Natural killer cell (primary cell): ENCODE measurements around the gene ANTXRL. TPM values are rescaled to one million over a fixed set of nuclear protein-coding genes. Genes with fewer than 3 reads are reported as not detected.

Experiments
- ATAC-seq, 3 donors: fragments of 150-1000 bp in 2 of 3; fragments of 200-7000 bp in 1 of 3; cut with Tn5 transposase; 1 replicate in 1 of 3; 2 replicates in 2 of 3; pipeline ENCODE4 v1.10.0; 2021; ENCODE audit warnings: mild to moderate bottlenecking in 2 of 3, moderate library complexity in 2 of 3
- DNase-seq, 2 donors: peaks; one replicate each; pipeline versions ENCODE4 v3.0.0 to v3.0.0-alpha.2; 2013 to 2021; ENCODE audit warnings: mixed read lengths in 1 of 2
- H3K27ac ChIP-seq: one replicate; pipeline ENCODE4 v1.5.1; 2013; ENCODE audit warnings: mild to moderate bottlenecking, low read length
- H3K27me3 ChIP-seq: one replicate; pipeline ENCODE4 v1.6.1; 2013; ENCODE audit warnings: low read length; ENCODE audit not compliant: control insufficient read depth, insufficient read depth
- H3K36me3 ChIP-seq: one replicate; pipeline ENCODE4 v1.6.1; 2013; ENCODE audit warnings: low read length; ENCODE audit not compliant: control insufficient read depth, insufficient read depth
- H3K4me1 ChIP-seq: one replicate; pipeline ENCODE4 v1.6.1; 2013; ENCODE audit warnings: low read length; ENCODE audit not compliant: control insufficient read depth, insufficient read depth
- H3K4me3 ChIP-seq: one replicate; pipeline ENCODE4 v1.5.1; 2013; ENCODE audit warnings: low read length
- H3K9me3 ChIP-seq: one replicate; pipeline ENCODE4 v1.6.1; 2013; ENCODE audit warnings: low read length; ENCODE audit not compliant: control insufficient read depth, insufficient read depth
- H3K27ac Mint-ChIP-seq, 2 donors: one replicate each; pipeline ENCODE4 v1.8.0; 2022; ENCODE audit warnings: mild to moderate bottlenecking in 2 of 2, mixed read lengths in 2 of 2, moderate library complexity in 1 of 2
- H3K27me3 Mint-ChIP-seq, 2 donors: one replicate each; pipeline ENCODE4 v1.8.0; 2022; ENCODE audit warnings: low read depth in 2 of 2, mixed read lengths in 2 of 2
- H3K36me3 Mint-ChIP-seq: one replicate; pipeline ENCODE4 v1.8.0; 2022; ENCODE audit warnings: mixed read lengths
- H3K4me1 Mint-ChIP-seq, 2 donors: one replicate each; pipeline ENCODE4 v1.8.0; 2022; ENCODE audit warnings: mixed read lengths in 2 of 2
- H3K4me3 Mint-ChIP-seq: one replicate; pipeline ENCODE4 v1.8.0; 2022; ENCODE audit warnings: mild to moderate bottlenecking, moderate library complexity, mixed read lengths
- H3K9me3 Mint-ChIP-seq, 2 donors: one replicate each; pipeline ENCODE4 v1.8.0; 2022; ENCODE audit warnings: mixed read lengths in 2 of 2
- WGBS: methylation state at CpG from one replicate; pipeline ENCODE4 v1.1.7; 2013; ENCODE audit warnings: missing lambda C conversion rate; ENCODE audit not compliant: insufficient coverage; 5-methylcytosine and 5-hydroxymethylcytosine counted together
- intact Hi-C: fragments of 100-400 bp; cut with micrococcal nuclease; formaldehyde crosslinking; loops from one replicate; pipeline ENCODE4 v1.14.2; 2022
- total RNA-seq, 4 donors: library from RNA; stranded (reverse); fragments of 120-200 nt in 1 of 4; gene quantifications; one replicate each; pipeline versions ENCODE4 v1.2.3 to v1.2.4, GENCODE V29; 2013 to 2022
- TF ChIP-seq, protein P1 (sequence below): fragments of 200-600 bp; IDR thresholded peaks from one replicate; pipeline ENCODE4 v1.8.0; 2022; ENCODE audit warnings: antibody characterized with exemption

Gene ANTXRL
- total RNA-seq, 3 donors from 2014 or later (not counting 1 experiment from before 2014, with no cell fraction given): not detected

GRCh38 chr10:46308666-46309450, 22.1 kb downstream of the ANTXRL start:
- Histone ChIP-seq H3K27me3 (no peaks in the 10 kb centered on the region), H3K4me3 (no peak overlapping the region), H3K36me3 (no peaks in the 10 kb centered on the region), H3K9me3 (no peaks in the 10 kb centered on the region), H3K27ac (no peak overlapping the region), H3K4me1 (no peaks in the 10 kb centered on the region)
- H3K9me3 Mint-ChIP-seq: no peaks in the 10 kb centered on the region
- no peak for ATAC-seq
- no peaks in the 10 kb centered on the region for H3K4me1 Mint-ChIP-seq
- intact Hi-C loops: no loop called here
- no peak overlapping the region for H3K27ac Mint-ChIP-seq
- no peak overlapping the region for H3K4me3 Mint-ChIP-seq
- WGBS: 91% methylated on average over 21 of the region's 21 CpGs
- TF ChIP-seq, protein P1, sequence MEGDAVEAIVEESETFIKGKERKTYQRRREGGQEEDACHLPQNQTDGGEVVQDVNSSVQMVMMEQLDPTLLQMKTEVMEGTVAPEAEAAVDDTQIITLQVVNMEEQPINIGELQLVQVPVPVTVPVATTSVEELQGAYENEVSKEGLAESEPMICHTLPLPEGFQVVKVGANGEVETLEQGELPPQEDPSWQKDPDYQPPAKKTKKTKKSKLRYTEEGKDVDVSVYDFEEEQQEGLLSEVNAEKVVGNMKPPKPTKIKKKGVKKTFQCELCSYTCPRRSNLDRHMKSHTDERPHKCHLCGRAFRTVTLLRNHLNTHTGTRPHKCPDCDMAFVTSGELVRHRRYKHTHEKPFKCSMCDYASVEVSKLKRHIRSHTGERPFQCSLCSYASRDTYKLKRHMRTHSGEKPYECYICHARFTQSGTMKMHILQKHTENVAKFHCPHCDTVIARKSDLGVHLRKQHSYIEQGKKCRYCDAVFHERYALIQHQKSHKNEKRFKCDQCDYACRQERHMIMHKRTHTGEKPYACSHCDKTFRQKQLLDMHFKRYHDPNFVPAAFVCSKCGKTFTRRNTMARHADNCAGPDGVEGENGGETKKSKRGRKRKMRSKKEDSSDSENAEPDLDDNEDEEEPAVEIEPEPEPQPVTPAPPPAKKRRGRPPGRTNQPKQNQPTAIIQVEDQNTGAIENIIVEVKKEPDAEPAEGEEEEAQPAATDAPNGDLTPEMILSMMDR: no peak
- no peaks in the 10 kb centered on the region for H3K36me3 Mint-ChIP-seq
- DNase-seq: no peak
- H3K27me3 Mint-ChIP-seq: no peaks in the 10 kb centered on the region

GRCh38 chr10:46309511-46310142, 22.8 kb downstream of the ANTXRL start:
- 88% methylated on average over 9 of the region's 9 CpGs for WGBS
- H3K36me3 Mint-ChIP-seq: no peaks in the 10 kb centered on the region
- H3K27me3 Mint-ChIP-seq: no peaks in the 10 kb centered on the region
- DNase-seq (no peak), ATAC-seq (no peak)
- intact Hi-C loops: no loop called here
- H3K9me3 Mint-ChIP-seq: no peaks in the 10 kb centered on the region
- no peak overlapping the region for H3K4me3 Mint-ChIP-seq
- Histone ChIP-seq H3K4me3 (no peak overlapping the region), H3K9me3 (no peaks in the 10 kb centered on the region), H3K27ac (no peak overlapping the region), H3K4me1 (no peaks in the 10 kb centered on the region), H3K36me3 (no peaks in the 10 kb centered on the region), H3K27me3 (no peaks in the 10 kb centered on the region)
- no peak overlapping the region for H3K27ac Mint-ChIP-seq
- H3K4me1 Mint-ChIP-seq: no peaks in the 10 kb centered on the region
- TF ChIP-seq, protein P1: no peak

- H3K27ac Mint-ChIP-seq: no peak overlapping the region
- DNase-seq (no peak), ATAC-seq (no peak)
- Histone ChIP-seq H3K9me3 (no peaks in the 10 kb centered on the region), H3K36me3 (no peaks in the 10 kb centered on the region), H3K27ac (no peak overlapping the region), H3K27me3 (no peaks in the 10 kb centered on the region), H3K4me1 (no peaks in the 10 kb centered on the region), H3K4me3 (no peak overlapping the region)
- no peaks in the 10 kb centered on the region for H3K27me3 Mint-ChIP-seq
- TF ChIP-seq, protein P1: no peak
- intact Hi-C loops: no loop called here
- H3K9me3 Mint-ChIP-seq: no peaks in the 10 kb centered on the region
- WGBS: 90% methylated on average over 4 of the region's 4 CpGs
- H3K36me3 Mint-ChIP-seq: no peaks in the 10 kb centered on the region
- no peak overlapping the region for H3K4me3 Mint-ChIP-seq
- H3K4me1 Mint-ChIP-seq: no peaks in the 10 kb centered on the region
Measured at GRCh38 chr10:46310143-46310514, 23.3 kb downstream of the ANTXRL start.
